Smooth muscle cell (in vitro differentiated cells): ENCODE data around the gene ZHX3. TPM values are rescaled to one million over a fixed set of nuclear protein-coding genes. Genes with fewer than 3 reads are reported as not detected.

Experiments
- DNase-seq: peaks from one replicate; lab custom pipeline; 2025; ENCODE audit not compliant: unreplicated experiment; lab: John Stamatoyannopoulos, UW
- H2AFZ ChIP-seq: fragments of 200-600 bp; sonication (generic); 2 replicates; pipeline ENCODE4 v1.6.0; 2016; ENCODE audit warnings: antibody characterized with exemption, low read depth, mild to moderate bottlenecking
- H3F3A ChIP-seq: fragments of 200-600 bp; sonication (generic); 2 replicates; pipeline ENCODE4 v1.6.0; 2017; ENCODE audit warnings: antibody characterized with exemption, low read depth
- H3K27ac ChIP-seq: fragments of 200-600 bp; sonication (generic); 2 replicates; pipeline ENCODE4 v1.5.1; 2016; ENCODE audit warnings: low read depth, mild to moderate bottlenecking
- H3K27me3 ChIP-seq: fragments of 200-600 bp; sonication (generic); 2 replicates; pipeline ENCODE4 v1.6.1; 2016; ENCODE audit warnings: low read depth, mild to moderate bottlenecking
- H3K36me3 ChIP-seq: fragments of 200-600 bp; sonication (generic); 2 replicates; pipeline ENCODE4 v1.5.1; 2016; ENCODE audit warnings: low read depth
- H3K4me1 ChIP-seq: fragments of 200-600 bp; sonication (generic); 2 replicates; pipeline ENCODE4 v1.5.1; 2016; ENCODE audit warnings: low read depth
- H3K4me2 ChIP-seq: fragments of 200-600 bp; sonication (generic); 2 replicates; pipeline ENCODE4 v1.6.0; 2016; ENCODE audit warnings: mild to moderate bottlenecking
- H3K4me3 ChIP-seq: fragments of 200-600 bp; sonication (generic); 2 replicates; pipeline ENCODE4 v1.5.1; 2016; ENCODE audit warnings: mild to moderate bottlenecking
- H3K79me2 ChIP-seq: fragments of 200-600 bp; sonication (generic); 2 replicates; pipeline ENCODE4 v1.6.0; 2016; ENCODE audit warnings: low read depth, mild to moderate bottlenecking
- H3K9ac ChIP-seq: fragments of 200-600 bp; sonication (generic); 2 replicates; pipeline ENCODE4 v1.6.0; 2016; ENCODE audit warnings: low read depth
- H3K9me3 ChIP-seq: fragments of 200-600 bp; sonication (generic); replicated peaks from 2 replicates; pipeline ENCODE4 v1.5.1; 2016; ENCODE audit warnings: low read depth
- H4K20me1 ChIP-seq: fragments of 200-600 bp; sonication (generic); 2 replicates; pipeline ENCODE4 v1.6.0; 2016; ENCODE audit warnings: low read depth
- WGBS: methylation state at CpG from one replicate; pipeline ENCODE4 v1.1.7; 2016; ENCODE audit warnings: low lambda C conversion rate; 5-methylcytosine and 5-hydroxymethylcytosine counted together
- polyA plus RNA-seq: library from polyadenylated mRNA; unstranded; fragments of >200 nt; fragmentation: Nextera tagmentation; extraction: Ambion mirVana; gene quantifications from 2 replicates; pipeline ENCODE4 v1.2.1, GENCODE V29; 2016
- total RNA-seq: library from RNA; depleted of rRNA; stranded (reverse); fragments of >200 nt; gene quantifications from 2 replicates; pipeline ENCODE4 v1.2.3, GENCODE V29; 2014
- TF ChIP-seq, protein P1 (sequence below): fragments of 200-600 bp; sonication (generic); IDR thresholded peaks from 2 replicates; pipeline ENCODE4 v1.5.1; 2017; ENCODE audit warnings: borderline replicate concordance, mild to moderate bottlenecking, antibody characterized with exemption; ENCODE audit not compliant: insufficient read depth, poor library complexity, severe bottlenecking

Gene ZHX3
- total and polyA plus RNA-seq, 2 experiments from 2014 or later = 10.1 to 17.1 TPM

DNA sequence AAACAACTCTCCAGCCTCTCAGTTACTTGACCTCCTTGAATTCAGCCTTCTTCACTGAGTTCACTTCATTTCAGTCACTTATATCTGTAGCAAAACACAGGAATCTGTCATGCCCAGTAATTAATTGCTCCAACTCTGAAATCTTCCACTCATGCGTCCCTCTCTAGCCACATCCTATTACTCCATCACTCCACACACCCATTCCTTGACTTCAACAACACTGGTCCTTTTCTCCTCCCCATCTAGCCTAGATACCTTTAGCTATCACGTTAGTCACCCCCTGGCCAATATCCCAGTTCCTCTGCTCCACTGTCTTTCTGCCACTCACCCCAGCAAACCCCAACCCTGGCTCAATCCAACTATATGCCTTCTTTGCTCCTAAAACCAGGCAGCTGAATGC lies 7.7 kb downstream of the ZHX3 start:
- no peak overlapping the region for H3K4me3 ChIP-seq
- TF ChIP-seq, protein P1, sequence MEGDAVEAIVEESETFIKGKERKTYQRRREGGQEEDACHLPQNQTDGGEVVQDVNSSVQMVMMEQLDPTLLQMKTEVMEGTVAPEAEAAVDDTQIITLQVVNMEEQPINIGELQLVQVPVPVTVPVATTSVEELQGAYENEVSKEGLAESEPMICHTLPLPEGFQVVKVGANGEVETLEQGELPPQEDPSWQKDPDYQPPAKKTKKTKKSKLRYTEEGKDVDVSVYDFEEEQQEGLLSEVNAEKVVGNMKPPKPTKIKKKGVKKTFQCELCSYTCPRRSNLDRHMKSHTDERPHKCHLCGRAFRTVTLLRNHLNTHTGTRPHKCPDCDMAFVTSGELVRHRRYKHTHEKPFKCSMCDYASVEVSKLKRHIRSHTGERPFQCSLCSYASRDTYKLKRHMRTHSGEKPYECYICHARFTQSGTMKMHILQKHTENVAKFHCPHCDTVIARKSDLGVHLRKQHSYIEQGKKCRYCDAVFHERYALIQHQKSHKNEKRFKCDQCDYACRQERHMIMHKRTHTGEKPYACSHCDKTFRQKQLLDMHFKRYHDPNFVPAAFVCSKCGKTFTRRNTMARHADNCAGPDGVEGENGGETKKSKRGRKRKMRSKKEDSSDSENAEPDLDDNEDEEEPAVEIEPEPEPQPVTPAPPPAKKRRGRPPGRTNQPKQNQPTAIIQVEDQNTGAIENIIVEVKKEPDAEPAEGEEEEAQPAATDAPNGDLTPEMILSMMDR = no peak

DNA sequence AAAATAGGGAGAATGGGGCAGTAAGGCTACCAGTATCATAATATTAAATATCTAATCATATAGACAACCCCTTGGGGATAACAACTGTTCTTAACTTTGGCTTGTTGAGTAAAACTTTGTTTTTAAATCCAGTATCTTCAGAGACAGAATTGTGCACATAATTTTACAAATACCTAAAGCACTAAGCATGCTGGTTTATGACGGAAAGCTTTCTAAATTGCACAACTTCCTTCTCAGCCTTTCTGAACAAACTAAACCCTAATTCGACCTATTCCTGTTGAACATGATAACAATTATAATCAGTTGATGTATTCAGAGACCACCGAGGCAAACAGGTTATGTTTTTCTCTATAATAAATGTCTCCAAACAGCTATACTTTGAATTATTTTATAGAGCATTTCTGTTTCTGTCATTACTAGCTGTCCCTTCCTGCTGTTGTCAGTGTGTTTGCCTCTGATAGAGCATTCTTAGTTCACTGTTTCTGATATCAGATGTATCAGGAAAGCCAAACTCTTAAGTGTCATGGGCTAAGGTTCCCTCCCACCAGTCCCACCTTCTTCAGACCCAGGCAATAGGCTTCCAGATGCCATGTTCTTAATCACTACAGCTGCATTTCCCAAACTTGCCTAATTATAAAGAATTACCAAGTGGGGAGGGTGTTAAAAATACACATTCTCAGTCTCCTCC lies 8.7 kb downstream of the ZHX3 start:
- peak overlapping the region; percentile 64 for H3K4me2 ChIP-seq
- TF ChIP-seq, protein P1 = no peak
- H4K20me1 ChIP-seq = peaks cover 29% of the 10 kb centered on the region
- H3K9me3 ChIP-seq = no peaks in the 10 kb centered on the region
- H3K79me2 ChIP-seq = peaks cover 55% of the 10 kb centered on the region
- H3K4me3 ChIP-seq = no peak overlapping the region
- peak overlapping the region; percentile 87 for H3K27ac ChIP-seq
- no peak overlapping the region for H2AFZ ChIP-seq
- H3K36me3 ChIP-seq = no peaks in the 10 kb centered on the region
- H3K4me1 ChIP-seq = peaks cover 7% of the 10 kb centered on the region
- peaks cover 8% of the 10 kb centered on the region for H3F3A ChIP-seq
- H3K9ac ChIP-seq = peak overlapping the region; percentile 41
- no peaks in the 10 kb centered on the region for H3K27me3 ChIP-seq
- DNase-seq = no peak
- WGBS = 52% methylated on average over 3 of the region's 3 CpGs

More for the DNA sequence above, 7.7 kb downstream of the ZHX3 start:
- Histone ChIP-seq H3K4me2 (no peak overlapping the region), H3K4me1 (peaks cover 7% of the 10 kb centered on the region), H3K79me2 (peaks cover 59% of the 10 kb centered on the region), H3K9ac (no peak overlapping the region), H4K20me1 (peaks cover 20% of the 10 kb centered on the region), H3K27ac (peak overlapping the region; percentile 87), H3K36me3 (no peaks in the 10 kb centered on the region), H3K27me3 (no peaks in the 10 kb centered on the region), H2AFZ (no peak overlapping the region), H3F3A (peaks cover 8% of the 10 kb centered on the region), H3K9me3 (no peaks in the 10 kb centered on the region)
- DNase-seq = no peak
- WGBS = 84% methylated on average over 2 of the region's 2 CpGs

DNA sequence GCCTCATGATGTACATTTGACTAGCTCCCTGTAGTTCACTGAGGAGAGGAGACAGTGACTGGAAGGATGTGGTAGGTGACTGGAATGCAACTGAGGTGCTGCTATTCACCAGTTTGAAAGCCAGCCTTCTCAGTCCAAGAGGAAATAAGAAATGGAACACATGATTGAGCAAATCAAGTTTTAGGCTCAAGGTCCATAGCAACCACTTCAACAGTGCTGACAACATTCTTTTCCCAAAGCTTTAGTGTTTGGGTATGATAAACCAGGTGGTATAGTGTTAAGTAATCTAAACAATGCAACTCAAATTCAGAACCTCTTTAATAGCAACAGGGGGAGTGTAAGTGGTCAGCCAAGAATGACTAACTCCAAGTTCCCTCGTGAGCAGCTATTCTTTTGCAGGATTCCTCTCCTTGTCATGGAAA lies 9.2 kb downstream of the ZHX3 start:
- Histone ChIP-seq H3K4me1 (peaks cover 7% of the 10 kb centered on the region), H3F3A (peaks cover 8% of the 10 kb centered on the region), H2AFZ (no peak overlapping the region), H3K36me3 (no peaks in the 10 kb centered on the region), H3K79me2 (peaks cover 55% of the 10 kb centered on the region), H3K4me2 (peak overlapping the region; percentile 21), H3K9ac (peak overlapping the region; percentile 41), H3K9me3 (no peaks in the 10 kb centered on the region), H3K4me3 (no peak overlapping the region), H3K27me3 (no peaks in the 10 kb centered on the region), H3K27ac (peak overlapping the region; percentile 87), H4K20me1 (peaks cover 34% of the 10 kb centered on the region)
- WGBS = 9% methylated on average over 1 of the region's 1 CpG
- TF ChIP-seq, protein P1 = no peak
- DNase-seq = no peak

DNA sequence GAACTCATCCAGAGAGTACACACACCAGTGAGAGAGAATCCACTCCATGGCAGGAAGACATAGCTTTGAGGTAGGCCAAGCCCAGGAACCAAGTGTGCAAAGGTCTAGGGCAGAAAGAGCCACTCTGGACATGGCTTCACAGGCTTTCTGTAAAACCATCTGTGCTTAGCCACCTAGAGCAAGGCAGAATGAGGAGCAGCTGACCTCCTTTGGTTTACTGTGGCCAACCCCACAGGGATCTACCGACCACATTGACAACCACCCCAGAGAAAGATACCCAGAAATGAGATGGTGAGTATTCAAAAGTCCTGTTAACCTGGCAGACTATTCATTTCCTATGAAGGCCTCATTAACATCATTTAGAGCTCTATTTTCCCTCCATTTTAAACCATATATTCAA lies 10.5 kb downstream of the ZHX3 start:
- Histone ChIP-seq H2AFZ (no peak overlapping the region), H3K27me3 (no peaks in the 10 kb centered on the region), H3K9me3 (no peaks in the 10 kb centered on the region), H3K4me3 (no peak overlapping the region), H3K27ac (no peak overlapping the region), H3K36me3 (no peaks in the 10 kb centered on the region), H3K4me2 (no peak overlapping the region), H3K9ac (no peak overlapping the region), H4K20me1 (peaks cover 41% of the 10 kb centered on the region), H3K79me2 (peaks cover 48% of the 10 kb centered on the region), H3K4me1 (peaks cover 7% of the 10 kb centered on the region), H3F3A (peaks cover 8% of the 10 kb centered on the region)
- DNase-seq = no peak
- WGBS = 100% methylated on average over 1 of the region's 1 CpG
- TF ChIP-seq, protein P1 = no peak
